Uterus (tissue), 4 donors: ENCODE results near the gene SAFB. TPM values are rescaled to one million over a fixed set of nuclear protein-coding genes. Genes with fewer than 3 reads are reported as not detected.
A peak's percentile ranks its signal among the peaks of the same experiment; 100 is the strongest.

ENCODE experiments used
- DNase-seq, 2 donors: peaks; one replicate each; pipeline ENCODE4 v3.0.0-alpha.2; 2019 to 2020
- H3K27ac ChIP-seq, 2 donors: fragments of 200-600 bp; sonication (generic); 1 replicate in 1 of 2; 2 replicates in 1 of 2; pipeline ENCODE4 v1.5.1; 2016 to 2018
- H3K27me3 ChIP-seq, 2 donors: fragments of 200-600 bp; sonication (generic); one replicate each; pipeline ENCODE4 v1.5.1; 2018 to 2019; ENCODE audit warnings: control low read depth in 1 of 2
- H3K36me3 ChIP-seq, 2 donors: fragments of 200-600 bp; sonication (generic); one replicate each; pipeline ENCODE4 v1.5.1; 2019; ENCODE audit warnings: control low read depth in 1 of 2
- H3K4me1 ChIP-seq, 2 donors: fragments of 200-600 bp; sonication (generic); one replicate each; pipeline ENCODE4 v1.5.1; 2018 to 2019; ENCODE audit warnings: control low read depth in 1 of 2
- H3K4me3 ChIP-seq, 2 donors: fragments of 200-600 bp; sonication (generic); 1 replicate in 1 of 2; 2 replicates in 1 of 2; pipeline ENCODE4 v1.5.1; 2018 to 2019; ENCODE audit warnings: mild to moderate bottlenecking in 1 of 2
- H3K9me3 ChIP-seq, 2 donors: fragments of 200-600 bp; sonication (generic); one replicate each; pipeline ENCODE4 v1.5.1; 2019; ENCODE audit warnings: control low read depth in 1 of 2
- POLR2A ChIP-seq, 2 donors: fragments of 450-650 bp; IDR thresholded peaks; one replicate each; pipeline ENCODE4 v1.6.1; 2016; ENCODE audit warnings: antibody characterized with exemption in 2 of 2, mild to moderate bottlenecking in 1 of 2, moderate library complexity in 1 of 2
- intact Hi-C: fragments of 100-400 bp; cut with DNase I; formaldehyde crosslinking; loops from one replicate; pipeline ENCODE4 v1.15.1; 2023; ENCODE audit warnings: low total_unique reads
- total RNA-seq, 4 donors: library from RNA; depleted of rRNA in 3 of 4; stranded (reverse); fragments of >200 nt in 3 of 4; gene quantifications; one replicate each; pipeline versions ENCODE4 v1.1.0 to v1.2.4, GENCODE V29; 2014 to 2023
- TF ChIP-seq, protein P1 (sequence below), 4 experiments: fragments of 200-600 bp in 2 of 4; fragments of 450-650 bp in 2 of 4; sonication (generic) in 2 of 4; IDR thresholded peaks; one replicate each; pipeline ENCODE4 v1.5.1; 2016 to 2019; ENCODE audit warnings: antibody characterized with exemption in 4 of 4, mild to moderate bottlenecking in 2 of 4, moderate library complexity in 1 of 4
- donor health status: DM: yes; HTN: yes; CAD: no.

SAFB gene
- total RNA-seq, 4 donors from 2014 or later, result 35.9 to 129 (median 97.4) TPM

DNA sequence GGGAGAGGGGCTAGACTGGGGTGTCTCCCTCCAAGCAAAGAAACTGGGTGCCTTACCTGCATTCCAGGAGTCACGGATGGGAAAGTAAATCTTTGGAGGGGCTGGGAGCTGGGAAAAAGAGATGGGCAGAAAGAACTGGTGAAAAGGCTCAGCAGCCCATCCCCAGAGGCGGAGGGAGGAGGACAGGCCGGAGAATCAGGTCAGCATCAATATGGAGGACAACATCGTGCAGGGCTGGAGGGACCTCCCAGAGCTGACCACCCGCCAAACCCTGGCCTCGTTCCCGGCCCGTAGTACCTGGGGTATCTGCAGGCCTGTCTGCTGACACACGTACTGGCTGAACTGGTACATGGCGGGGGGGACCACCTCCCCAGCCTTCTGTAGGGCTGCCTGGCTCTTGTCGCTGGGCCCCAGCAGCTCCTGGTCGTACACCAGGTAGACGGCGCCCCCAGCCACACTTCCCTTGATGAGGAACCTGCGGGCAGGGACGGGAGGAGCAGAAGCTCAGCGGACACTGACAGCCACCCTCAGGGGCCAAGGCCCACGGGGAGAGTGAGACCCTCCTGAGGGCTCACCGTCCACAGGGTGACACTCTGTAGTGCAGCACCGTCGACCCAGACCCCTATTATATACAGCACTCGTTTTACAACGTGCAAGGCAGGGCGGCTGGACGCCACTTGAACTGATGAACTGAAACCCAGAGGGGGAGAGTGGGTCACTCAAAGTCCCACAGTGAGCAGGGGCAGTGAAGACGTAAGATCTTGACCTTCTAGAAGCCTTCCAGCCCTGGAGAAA is 56.6 kb downstream of the SAFB start:
- no peak for TF ChIP-seq POLR2A (IDR thresholded peaks at IDR 0.05)
- TF ChIP-seq, protein P1, sequence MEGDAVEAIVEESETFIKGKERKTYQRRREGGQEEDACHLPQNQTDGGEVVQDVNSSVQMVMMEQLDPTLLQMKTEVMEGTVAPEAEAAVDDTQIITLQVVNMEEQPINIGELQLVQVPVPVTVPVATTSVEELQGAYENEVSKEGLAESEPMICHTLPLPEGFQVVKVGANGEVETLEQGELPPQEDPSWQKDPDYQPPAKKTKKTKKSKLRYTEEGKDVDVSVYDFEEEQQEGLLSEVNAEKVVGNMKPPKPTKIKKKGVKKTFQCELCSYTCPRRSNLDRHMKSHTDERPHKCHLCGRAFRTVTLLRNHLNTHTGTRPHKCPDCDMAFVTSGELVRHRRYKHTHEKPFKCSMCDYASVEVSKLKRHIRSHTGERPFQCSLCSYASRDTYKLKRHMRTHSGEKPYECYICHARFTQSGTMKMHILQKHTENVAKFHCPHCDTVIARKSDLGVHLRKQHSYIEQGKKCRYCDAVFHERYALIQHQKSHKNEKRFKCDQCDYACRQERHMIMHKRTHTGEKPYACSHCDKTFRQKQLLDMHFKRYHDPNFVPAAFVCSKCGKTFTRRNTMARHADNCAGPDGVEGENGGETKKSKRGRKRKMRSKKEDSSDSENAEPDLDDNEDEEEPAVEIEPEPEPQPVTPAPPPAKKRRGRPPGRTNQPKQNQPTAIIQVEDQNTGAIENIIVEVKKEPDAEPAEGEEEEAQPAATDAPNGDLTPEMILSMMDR (IDR thresholded peaks at IDR 0.05), result no peak
- Histone ChIP-seq H3K9me3 (no peaks in the 10 kb centered on the region), H3K36me3 (no peaks in the 10 kb centered on the region), H3K27me3 (no peaks in the 10 kb centered on the region), H3K27ac (peak overlapping the region; percentile 91 to 95), H3K4me3 (peak overlapping the region; percentile 59 to 91), H3K4me1 (peaks cover 0 to 3% of the 10 kb centered on the region in 2 donors)
- no peak for DNase-seq
- intact Hi-C loops, result loop anchor here (10.0 kb wide), 1 partner anchor 55 kb away; the partner anchor contains the start of genes SAFB and SAFB2

DNA sequence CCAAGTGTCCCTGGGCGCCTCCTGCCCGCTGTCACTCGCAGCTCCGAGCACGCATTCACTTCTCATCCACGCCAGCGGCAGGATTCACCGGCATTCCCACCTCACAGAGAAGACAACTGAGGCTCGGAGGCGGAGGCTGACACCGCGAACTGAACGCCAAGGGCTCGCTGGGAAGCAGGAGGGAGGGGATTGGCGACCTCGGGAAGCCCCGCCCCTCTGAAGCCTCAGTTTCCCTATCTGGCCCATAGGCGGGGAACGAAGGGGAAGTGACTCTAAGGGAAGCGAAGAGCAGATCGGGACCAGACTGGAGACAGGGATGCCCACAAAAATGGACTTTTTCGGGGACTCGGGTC is 57.2 kb downstream of the SAFB start:
- Histone ChIP-seq H3K27me3 (no peaks in the 10 kb centered on the region), H3K9me3 (no peaks in the 10 kb centered on the region), H3K4me3 (peak overlapping the region; percentile 59 to 91), H3K4me1 (peaks cover 0 to 3% of the 10 kb centered on the region in 2 donors), H3K36me3 (no peaks in the 10 kb centered on the region), H3K27ac (peak overlapping the region; percentile 91 to 95)
- no peak for DNase-seq
- intact Hi-C loops, result no loop called here
- no peak for TF ChIP-seq POLR2A (IDR thresholded peaks at IDR 0.05)
- TF ChIP-seq, protein P1 (IDR thresholded peaks at IDR 0.05), result no peak

DNA sequence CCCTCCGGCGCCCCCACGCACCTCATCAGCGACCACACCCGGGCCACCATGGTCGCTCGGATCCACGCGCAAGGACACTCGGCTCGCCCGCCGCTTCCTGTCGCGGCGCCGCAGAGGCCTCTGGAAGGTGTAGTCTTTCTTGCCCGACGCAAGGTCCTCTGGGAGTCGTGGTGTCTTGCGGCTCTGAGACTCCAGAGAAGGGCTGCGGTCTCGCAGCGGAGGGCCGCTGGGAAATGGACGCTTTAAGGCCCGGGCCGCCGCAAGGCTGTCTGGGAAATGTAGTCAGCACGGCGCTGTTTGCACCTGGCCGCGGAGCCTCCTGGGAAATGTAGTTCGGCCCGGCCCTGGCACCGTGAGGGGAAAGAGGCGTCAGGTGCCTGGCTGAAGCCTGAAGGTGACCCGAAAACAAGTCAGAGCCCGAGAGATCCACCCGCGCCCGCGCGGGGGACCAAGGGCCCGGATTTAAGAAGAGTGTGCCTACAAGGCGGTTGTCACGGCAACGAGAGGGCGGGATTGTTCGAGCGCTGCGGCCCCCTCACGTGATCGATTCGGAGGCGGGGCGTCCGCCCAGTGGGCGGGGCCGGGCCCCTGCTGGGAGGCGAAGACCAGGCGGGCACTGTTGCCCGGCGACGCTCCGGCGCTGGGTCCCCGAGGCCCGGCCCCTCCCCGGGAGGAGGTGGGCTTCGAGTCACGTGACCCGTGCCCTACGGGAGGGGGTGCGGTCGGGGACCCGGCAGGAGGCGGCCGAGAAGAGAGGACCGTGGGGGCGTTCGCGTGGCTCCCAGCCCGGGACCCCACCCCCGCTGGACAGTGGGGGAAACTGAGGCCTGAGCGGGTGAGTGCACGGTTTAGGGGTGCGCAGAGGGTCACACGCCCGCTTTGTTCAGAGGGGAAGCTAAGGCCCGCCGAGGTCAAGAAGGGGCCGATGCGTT is 57.8 kb downstream of the SAFB start, which contains the start of the genes HSD11B1L and MICOS13:
Gene HSD11B1L (plus strand): TSS at position 591 of the 932 bp plus-strand sequence. CDS start 3,806 bp downstream, outside the sequence.
Gene MICOS13 (minus strand): TSS at position 80 of the 932 bp plus-strand sequence. CDS start 30 bp downstream, at position 50.
- H3K27me3 ChIP-seq, result no peaks in the 10 kb centered on the region
- TF ChIP-seq, protein P1 (IDR thresholded peaks at IDR 0.05), result peak in 1 of 4 experiments; percentile 24
- peak in 1 of 2 donors; percentile 34 for TF ChIP-seq POLR2A (IDR thresholded peaks at IDR 0.05)
- no peaks in the 10 kb centered on the region for H3K36me3 ChIP-seq
- intact Hi-C loops, result no loop called here
- peak within 1 kb of the TSS; percentile 59 to 91 for H3K4me3 ChIP-seq
- DNase-seq, result peak; percentile 98 to 99
- peaks cover 0 to 3% of the 10 kb centered on the region in 2 donors for H3K4me1 ChIP-seq
- H3K9me3 ChIP-seq, result no peaks in the 10 kb centered on the region
- peak within 1 kb of the TSS; percentile 91 to 95 for H3K27ac ChIP-seq

DNA sequence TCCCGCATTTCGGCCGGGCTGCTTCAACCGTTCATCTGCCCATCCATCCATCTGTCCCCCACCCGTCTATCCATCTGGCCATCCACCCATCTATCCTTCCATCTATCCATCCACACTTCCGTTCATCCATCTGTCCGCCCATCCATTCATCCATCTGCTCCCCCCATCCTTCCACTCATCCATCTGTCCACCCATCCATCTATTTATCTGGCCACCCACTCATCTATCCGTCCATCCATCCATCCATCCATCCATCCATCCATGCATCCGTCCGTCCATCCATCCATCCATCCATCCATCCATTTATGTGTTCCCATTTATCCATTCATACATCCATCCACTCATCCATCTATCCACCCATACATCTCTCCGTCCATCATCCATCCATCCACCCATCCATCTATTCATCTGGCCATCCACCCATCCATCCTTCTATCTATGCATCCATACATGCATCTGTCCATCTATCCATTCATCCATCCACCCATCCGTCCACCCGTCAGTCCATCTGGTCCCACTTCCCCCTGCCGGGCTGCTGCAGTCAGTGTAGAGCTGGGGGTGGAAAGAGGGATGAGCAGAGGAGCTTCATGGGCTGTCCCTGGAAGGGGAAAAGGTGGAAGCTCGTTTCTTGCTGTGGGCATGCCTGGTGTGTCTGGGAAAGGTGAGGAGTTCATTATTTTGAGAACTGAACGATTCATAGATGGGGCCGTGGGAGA is 58.7 kb downstream of the SAFB start:
- Histone ChIP-seq H3K27me3 (no peaks in the 10 kb centered on the region), H3K4me3 (peak overlapping the region; percentile 59 to 91), H3K36me3 (no peaks in the 10 kb centered on the region), H3K4me1 (peaks cover 0 to 3% of the 10 kb centered on the region in 2 donors), H3K9me3 (no peaks in the 10 kb centered on the region), H3K27ac (peak overlapping the region; percentile 91 to 95)
- no peak for TF ChIP-seq POLR2A (IDR thresholded peaks at IDR 0.05)
- intact Hi-C loops, result no loop called here
- no peak for DNase-seq

DNA sequence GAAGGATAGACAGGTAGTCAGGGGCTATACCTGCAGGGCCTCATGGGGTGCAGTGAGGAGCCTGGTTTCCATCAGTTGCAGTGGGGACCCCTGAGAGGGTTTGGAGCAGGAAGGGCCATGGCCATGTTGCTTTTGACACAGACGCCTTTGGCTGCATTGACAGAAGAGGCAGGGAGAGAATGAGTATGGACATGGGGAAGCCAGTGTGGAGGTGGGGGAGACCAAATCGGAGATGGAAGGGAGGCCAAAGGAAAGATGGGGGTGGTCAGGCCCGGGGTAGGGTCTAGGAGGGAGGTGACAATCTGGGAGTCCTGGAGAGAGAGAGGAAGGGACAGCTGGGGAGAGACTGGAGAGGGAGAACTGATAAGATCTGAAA is 59.2 kb downstream of the SAFB start:
- Histone ChIP-seq H3K4me1 (peaks cover 0 to 3% of the 10 kb centered on the region in 2 donors), H3K27ac (no peak overlapping the region), H3K4me3 (no peak overlapping the region), H3K27me3 (no peaks in the 10 kb centered on the region), H3K9me3 (no peaks in the 10 kb centered on the region), H3K36me3 (no peaks in the 10 kb centered on the region)
- intact Hi-C loops, result no loop called here
- no peak for DNase-seq
- no peak for TF ChIP-seq POLR2A (IDR thresholded peaks at IDR 0.05)
- TF ChIP-seq, protein P1 (IDR thresholded peaks at IDR 0.05), result no peak
